Subcutaneous abdominal adipose tissue (tissue), 5 donors: ENCODE data around the gene C1QTNF8.

Experiments
- H3K27ac ChIP-seq: one replicate; pipeline ENCODE4 v1.7.0; 2013; ENCODE audit warnings: low read depth, mild to moderate bottlenecking, inconsistent platforms, low read length, moderate library complexity
- H3K27me3 ChIP-seq, 5 donors: one replicate each; pipeline ENCODE4 v1.7.0; 2013; ENCODE audit warnings: low read length in 5 of 5, inconsistent platforms in 1 of 5; ENCODE audit not compliant: control insufficient read depth in 5 of 5, insufficient read depth in 4 of 5
- H3K36me3 ChIP-seq, 5 donors: one replicate each; pipeline ENCODE4 v1.7.0; 2013; ENCODE audit warnings: low read length in 5 of 5; ENCODE audit not compliant: control insufficient read depth in 5 of 5, insufficient read depth in 5 of 5
- H3K4me1 ChIP-seq, 5 donors: one replicate each; pipeline ENCODE4 v1.7.0; 2013; ENCODE audit warnings: low read length in 5 of 5, mild to moderate bottlenecking in 3 of 5, moderate library complexity in 1 of 5; ENCODE audit not compliant: control insufficient read depth in 5 of 5, insufficient read depth in 5 of 5
- H3K4me3 ChIP-seq, 5 donors: one replicate each; pipeline ENCODE4 v1.7.0; 2013; ENCODE audit warnings: low read length in 5 of 5, low read depth in 1 of 5
- H3K9ac ChIP-seq, 5 donors: one replicate each; pipeline ENCODE4 v1.7.0; 2013; ENCODE audit warnings: low read length in 5 of 5, mild to moderate bottlenecking in 4 of 5, moderate library complexity in 3 of 5
- H3K9me3 ChIP-seq, 5 donors: one replicate each; pipeline ENCODE4 v1.7.0; 2013; ENCODE audit warnings: low read length in 5 of 5; ENCODE audit not compliant: control insufficient read depth in 5 of 5
- donor health status: healthy.
- donor health status: healthy.
- donor health status: healthy.
- donor health status: healthy.
- donor health status: healthy.

C1QTNF8 gene

GRCh38 chr16:1096169-1097082, at the start of gene C1QTNF8:
TSS of gene C1QTNF8 (minus strand) at chr16:1096244. CDS start at chr16:1094922, 1,322 bp downstream.
- H3K27me3 ChIP-seq: peaks cover 28 to 47% (median 29%) of the 10 kb centered on the region in 5 donors
- no peaks in the 10 kb centered on the region for H3K4me1 ChIP-seq
- H3K9me3 ChIP-seq: peaks cover 0 to 3% (median 0%) of the 10 kb centered on the region in 5 donors
- H3K36me3 ChIP-seq: no peaks in the 10 kb centered on the region
- H3K9ac ChIP-seq: no peak within 1 kb of the TSS
- no peak within 1 kb of the TSS for H3K27ac ChIP-seq
- no peak within 1 kb of the TSS for H3K4me3 ChIP-seq

DNA sequence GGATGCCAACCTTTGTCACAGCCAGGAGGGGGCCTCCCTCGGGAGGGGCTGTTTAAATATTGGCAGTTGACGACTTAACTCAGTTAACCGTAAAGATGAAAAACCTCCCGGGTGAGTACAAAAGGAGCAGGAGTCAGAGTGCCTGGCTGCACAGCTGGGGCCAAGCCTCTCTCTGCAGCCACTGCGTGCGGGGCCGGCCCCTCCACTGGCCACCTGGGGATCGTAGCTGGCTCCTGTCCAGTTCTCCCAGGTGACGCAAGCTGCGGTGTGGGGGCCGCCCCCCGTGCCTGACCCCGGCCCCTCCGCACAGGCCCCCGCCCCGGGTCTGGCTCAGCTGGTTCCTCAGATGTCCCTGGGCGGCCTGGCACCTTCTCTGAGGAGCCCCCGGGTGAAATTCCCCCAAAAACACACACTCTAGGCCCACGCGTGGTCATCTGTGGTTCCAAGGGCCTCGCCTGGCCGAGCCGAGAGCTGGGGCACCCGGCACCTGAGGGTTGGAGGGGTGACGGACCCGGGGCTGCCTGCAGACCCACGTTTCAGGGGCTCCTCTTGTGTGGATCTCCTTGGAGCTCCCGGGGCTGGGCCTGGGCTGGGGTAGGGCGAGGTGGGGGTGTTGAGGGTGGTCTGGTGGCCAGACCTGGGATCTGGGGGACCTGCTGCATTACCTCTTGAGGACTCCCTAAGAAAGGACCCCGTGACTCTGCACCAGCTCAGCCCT, 49.5 kb upstream of the C1QTNF8 start:
- no peak overlapping the region for H3K4me3 ChIP-seq
- no peak overlapping the region for H3K27ac ChIP-seq
- H3K27me3 ChIP-seq: peaks cover 21 to 38% (median 28%) of the 10 kb centered on the region in 5 donors
- H3K36me3 ChIP-seq: no peaks in the 10 kb centered on the region
- peaks cover 0 to 11% (median 4%) of the 10 kb centered on the region in 5 donors for H3K9me3 ChIP-seq
- H3K9ac ChIP-seq: no peak overlapping the region
- no peaks in the 10 kb centered on the region for H3K4me1 ChIP-seq

DNA sequence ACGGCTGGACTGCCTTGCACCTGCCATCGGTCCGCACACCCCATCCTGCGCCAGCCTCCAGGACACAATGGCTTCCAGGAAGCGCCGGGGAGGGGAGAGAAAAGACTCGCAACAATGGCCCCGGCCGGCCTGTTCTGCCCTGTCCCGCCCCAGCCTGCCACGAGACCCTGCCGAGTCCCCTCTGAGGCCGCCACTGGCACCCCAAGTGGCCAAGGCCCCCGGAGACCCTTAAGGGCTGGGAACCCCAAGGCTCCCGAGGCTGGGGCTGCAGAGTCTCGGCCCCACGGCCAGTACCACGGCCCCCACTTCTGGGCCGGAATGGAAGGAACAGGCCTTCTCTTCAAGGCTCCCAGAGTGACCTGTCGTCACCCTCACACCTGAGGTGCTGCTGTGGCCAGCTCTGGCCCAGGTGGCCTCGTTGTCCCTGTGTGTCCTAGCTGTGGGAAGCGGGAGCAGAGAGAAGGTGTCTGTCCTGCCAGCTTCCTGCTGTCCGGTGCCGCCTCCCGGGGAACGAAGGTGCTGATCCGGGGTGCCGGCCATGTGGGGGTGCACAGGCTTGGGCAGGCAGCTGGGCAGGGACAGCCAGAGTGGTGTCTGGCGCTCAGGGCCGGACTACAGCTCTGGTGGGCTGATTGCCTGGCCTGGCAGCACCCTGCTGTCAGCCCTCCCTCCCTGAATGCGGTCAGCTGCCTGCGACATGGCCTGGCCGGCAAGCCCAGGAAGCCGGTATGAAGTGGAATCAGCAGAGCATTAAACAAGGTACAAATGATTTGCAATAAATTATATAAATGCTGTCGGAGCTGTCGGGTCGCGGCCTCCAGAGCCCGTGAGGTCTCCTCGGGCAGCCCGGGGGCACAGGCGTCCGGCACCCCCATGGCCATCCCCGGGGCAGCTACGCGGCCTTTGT, 48.7 kb upstream of the C1QTNF8 start:
- Histone ChIP-seq H3K4me3 (no peak overlapping the region), H3K9ac (no peak overlapping the region), H3K27ac (no peak overlapping the region), H3K9me3 (peaks cover 0 to 11% (median 4%) of the 10 kb centered on the region in 5 donors), H3K27me3 (peaks cover 16 to 43% (median 30%) of the 10 kb centered on the region in 5 donors), H3K36me3 (no peaks in the 10 kb centered on the region), H3K4me1 (no peaks in the 10 kb centered on the region)

- no peaks in the 10 kb centered on the region for H3K4me1 ChIP-seq
- peaks cover 0 to 11% (median 5%) of the 10 kb centered on the region in 5 donors for H3K9me3 ChIP-seq
- H3K27me3 ChIP-seq: peaks cover 16 to 46% (median 29%) of the 10 kb centered on the region in 5 donors
- no peak overlapping the region for H3K4me3 ChIP-seq
- H3K9ac ChIP-seq: no peak overlapping the region
- H3K36me3 ChIP-seq: no peaks in the 10 kb centered on the region
- no peak overlapping the region for H3K27ac ChIP-seq
Observed at GRCh38 chr16:1143761-1144450, 47.9 kb upstream of the C1QTNF8 start.

GRCh38 chr16:1142911-1143310, 46.9 kb upstream of the C1QTNF8 start:
- Histone ChIP-seq H3K4me1 (no peaks in the 10 kb centered on the region), H3K4me3 (no peak overlapping the region), H3K9ac (no peak overlapping the region), H3K36me3 (no peaks in the 10 kb centered on the region), H3K27me3 (peaks cover 14 to 45% (median 29%) of the 10 kb centered on the region in 5 donors), H3K9me3 (peaks cover 0 to 10% (median 7%) of the 10 kb centered on the region in 5 donors), H3K27ac (no peak overlapping the region)

- H3K9ac ChIP-seq: no peak overlapping the region
- no peak overlapping the region for H3K4me3 ChIP-seq
- H3K4me1 ChIP-seq: no peaks in the 10 kb centered on the region
- peaks cover 0 to 2% (median 0%) of the 10 kb centered on the region in 5 donors for H3K9me3 ChIP-seq
- peaks cover 13 to 47% (median 29%) of the 10 kb centered on the region in 5 donors for H3K27me3 ChIP-seq
- no peaks in the 10 kb centered on the region for H3K36me3 ChIP-seq
- H3K27ac ChIP-seq: no peak overlapping the region
Observed at GRCh38 chr16:1141716-1142115, 45.7 kb upstream of the C1QTNF8 start.

GRCh38 chr16:1141191-1141590, 45.1 kb upstream of the C1QTNF8 start:
- H3K27ac ChIP-seq: no peak overlapping the region
- H3K4me3 ChIP-seq: no peak overlapping the region
- H3K36me3 ChIP-seq: no peaks in the 10 kb centered on the region
- H3K4me1 ChIP-seq: no peaks in the 10 kb centered on the region
- H3K9me3 ChIP-seq: peaks cover 0 to 2% (median 0%) of the 10 kb centered on the region in 5 donors
- peaks cover 13 to 50% (median 31%) of the 10 kb centered on the region in 5 donors for H3K27me3 ChIP-seq
- no peak overlapping the region for H3K9ac ChIP-seq

DNA sequence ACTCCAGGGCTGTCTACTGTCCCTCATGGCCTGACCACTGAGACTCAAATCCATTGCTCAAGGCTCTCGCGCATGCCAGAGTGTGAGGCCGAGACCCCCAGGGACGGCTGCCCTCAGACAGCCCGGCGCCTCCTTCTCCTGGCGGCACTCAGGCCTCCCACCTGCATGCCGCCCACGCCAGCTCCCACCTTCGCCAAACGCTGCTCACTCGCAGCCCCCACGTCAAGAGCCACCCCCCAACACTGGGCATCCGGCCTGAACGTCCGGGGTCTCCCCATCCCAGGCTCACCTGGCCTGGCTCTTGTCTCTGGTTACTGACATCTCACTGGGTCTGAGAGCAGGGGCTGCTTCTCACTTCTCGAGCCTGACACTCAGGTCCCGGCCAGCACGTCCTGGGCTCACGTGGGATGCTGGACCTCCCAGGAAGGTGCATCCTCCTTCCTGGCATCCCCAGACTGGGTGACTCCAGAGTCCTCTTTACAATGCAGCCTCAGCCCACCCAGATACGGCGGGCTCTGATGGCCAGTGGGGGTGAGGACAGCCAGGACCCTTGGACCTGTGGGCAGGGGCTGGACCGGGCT, 44.6 kb upstream of the C1QTNF8 start:
- Histone ChIP-seq H3K9me3 (peaks cover 0 to 2% (median 0%) of the 10 kb centered on the region in 5 donors), H3K27me3 (peaks cover 11 to 53% (median 36%) of the 10 kb centered on the region in 5 donors), H3K36me3 (no peaks in the 10 kb centered on the region), H3K27ac (no peak overlapping the region), H3K4me1 (no peaks in the 10 kb centered on the region), H3K4me3 (no peak overlapping the region), H3K9ac (no peak overlapping the region)

GRCh38 chr16:1137604-1138003, 41.6 kb upstream of the C1QTNF8 start:
- no peak overlapping the region for H3K27ac ChIP-seq
- H3K4me3 ChIP-seq: no peak overlapping the region
- no peaks in the 10 kb centered on the region for H3K36me3 ChIP-seq
- no peak overlapping the region for H3K9ac ChIP-seq
- H3K9me3 ChIP-seq: peaks cover 0 to 2% (median 0%) of the 10 kb centered on the region in 5 donors
- peaks cover 16 to 57% (median 37%) of the 10 kb centered on the region in 5 donors for H3K27me3 ChIP-seq
- no peaks in the 10 kb centered on the region for H3K4me1 ChIP-seq
